ENCODE measurements around the gene STARD3. TPM values are rescaled to one million over a fixed set of nuclear protein-coding genes. Genes with fewer than 3 reads are reported as not detected.

The STARD3 gene
- total and polyA plus RNA-seq, 2 of the 13 experiments (the other 11 are each of a cell fraction or from before 2014, with no cell fraction given): 34.6 to 100 TPM

- TF ChIP-seq THYN1 (CRISPR knock-in tag; IDR thresholded peaks at IDR 0.05; ENCODE audit: borderline replicate concordance, low read depth): no peak
- TF ChIP-seq ZNF180 (CRISPR knock-in tag; IDR thresholded peaks at IDR 0.05; ENCODE audit: borderline replicate concordance, low read depth): no peak
- TF ChIP-seq THAP7 (CRISPR knock-in tag; IDR thresholded peaks at IDR 0.05): peak; percentile 76
- no peak for TF ChIP-seq NR2C2 (CRISPR knock-in tag; IDR thresholded peaks at IDR 0.05; ENCODE audit: borderline replicate concordance)
- TF ChIP-seq ZNF570 (CRISPR knock-in tag; IDR thresholded peaks at IDR 0.05; ENCODE audit: borderline replicate concordance): no peak
- TF ChIP-seq ZNF20 (CRISPR knock-in tag; IDR thresholded peaks at IDR 0.05): no peak
- peak; percentile 5; the same call in 1 of the 2 replicates for TF ChIP-seq FOXA3 (CRISPR knock-in tag; IDR thresholded peaks at IDR 0.05)
- 0 out of 2 replicates have a peak, but pooled peaks have one; percentile 9 for TF ChIP-seq ZNF232 (CRISPR knock-in tag; IDR thresholded peaks at IDR 0.05; ENCODE audit: borderline replicate concordance)
- TF ChIP-seq SIX4 (CRISPR knock-in tag; IDR thresholded peaks at IDR 0.05): no peak
- no peak for TF ChIP-seq ZBTB25 (CRISPR knock-in tag; IDR thresholded peaks at IDR 0.05)
- no peak for TF ChIP-seq ZNF574 (CRISPR knock-in tag; IDR thresholded peaks at IDR 0.05)
- no peak for TF ChIP-seq NONO (IDR thresholded peaks at IDR 0.05)
- TF ChIP-seq NONO (CRISPR knock-in tag; conservative IDR thresholded peaks at IDR 0.05): no peak; the same call in 1 of the 2 replicates
- no peak for TF ChIP-seq ZNF616 (CRISPR knock-in tag; IDR thresholded peaks at IDR 0.05; ENCODE audit: low read depth)
- no peak for TF ChIP-seq ZBTB1 (CRISPR knock-in tag; IDR thresholded peaks at IDR 0.05; ENCODE audit: borderline replicate concordance)
- TF ChIP-seq RCOR2 (CRISPR knock-in tag; IDR thresholded peaks at IDR 0.05): no peak
- no peak for TF ChIP-seq ATF5 (CRISPR knock-in tag; IDR thresholded peaks at IDR 0.05; ENCODE audit: low read depth)
- TF ChIP-seq IKZF4 (CRISPR knock-in tag; IDR thresholded peaks at IDR 0.05; ENCODE audit: borderline replicate concordance, low read depth, not compliant biosample characterization): no peak
- TF ChIP-seq POLR2AphosphoS2 (IDR thresholded peaks at IDR 0.05; ENCODE audit: low read depth, low read length): no peak
- TF ChIP-seq FOXJ3 (CRISPR knock-in tag; IDR thresholded peaks at IDR 0.05; ENCODE audit: borderline replicate concordance): 0 out of 2 replicates have a peak, but pooled peaks have one; percentile 1
- no peak for TF ChIP-seq SALL2 (CRISPR knock-in tag; IDR thresholded peaks at IDR 0.05)
- TF ChIP-seq GATAD1 (CRISPR knock-in tag; IDR thresholded peaks at IDR 0.05): no peak
- TF ChIP-seq NKX3-1 (CRISPR knock-in tag; IDR thresholded peaks at IDR 0.05): 0 out of 2 replicates have a peak, but pooled peaks have one; percentile 22
- 0 out of 2 replicates have a peak, but pooled peaks have one; percentile 31 for TF ChIP-seq SNAPC2 (CRISPR knock-in tag; IDR thresholded peaks at IDR 0.05)
- TF ChIP-seq TRIM24 (CRISPR knock-in tag; IDR thresholded peaks at IDR 0.05): no peak
- 0 out of 2 replicates have a peak, but pooled peaks have one; percentile 16 for TF ChIP-seq ZNF598 (CRISPR knock-in tag; IDR thresholded peaks at IDR 0.05; ENCODE audit: borderline replicate concordance)
- no peak for TF ChIP-seq ELF3 (CRISPR knock-in tag; IDR thresholded peaks at IDR 0.05)
- TF ChIP-seq HNRNPK (IDR thresholded peaks at IDR 0.05; ENCODE audit: low read depth, low read length, poor library complexity, severe bottlenecking): no peak
Measured at GRCh38 chr17:39636587-39636926, 387 bp upstream of the STARD3 start (continued).

All from HepG2 (cell line).